GM06990 (cell line): ENCODE measurements around the gene EYS.

Experiments
- DNase-seq: peaks from one replicate; pipeline ENCODE4 v3.0.0-alpha.2; 2011; ENCODE audit not compliant: insufficient read length; ENCODE audit errors: extremely low read depth
- H3K27me3 ChIP-seq: replicated peaks from 2 replicates; pipeline ENCODE4 v1.6.0; 2011; ENCODE audit warnings: low read length; ENCODE audit not compliant: control insufficient read depth, insufficient read depth
- H3K36me3 ChIP-seq: 2 replicates; pipeline ENCODE4 v1.5.1; 2011; ENCODE audit warnings: low read length; ENCODE audit not compliant: control insufficient read depth, insufficient read depth
- H3K4me3 ChIP-seq: replicated peaks from 2 replicates; pipeline ENCODE4 v1.5.1; 2011; ENCODE audit warnings: low read depth, mild to moderate bottlenecking, control low read depth, low read length
- TF ChIP-seq, protein P1 (sequence below): IDR thresholded peaks from 2 replicates; pipeline ENCODE4 v1.5.1; 2011; ENCODE audit warnings: low read length, control low read depth, mild to moderate bottlenecking, inconsistent platforms; ENCODE audit not compliant: insufficient read depth, poor library complexity, severe bottlenecking

EYS gene

DNA sequence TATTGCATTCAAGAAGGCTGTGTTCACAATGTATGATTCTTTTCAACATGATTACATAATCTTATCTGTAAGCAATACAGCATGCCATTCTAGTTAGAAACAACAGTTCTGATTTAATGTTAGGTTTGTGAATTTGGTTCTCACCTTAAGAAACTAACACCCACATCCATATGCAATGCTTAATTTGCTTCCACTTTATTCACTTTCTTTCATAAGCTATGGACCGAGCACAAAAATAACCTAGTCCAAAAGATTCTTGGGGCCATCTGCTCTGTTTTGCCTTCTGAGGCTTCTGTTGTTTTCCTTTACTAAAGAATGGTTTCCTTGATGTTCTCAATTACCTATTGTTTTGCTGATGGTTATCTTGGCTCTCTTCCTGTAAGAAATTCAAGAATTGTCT lies 258.2 kb downstream of the EYS start:
- H3K36me3 ChIP-seq: no peaks in the 10 kb centered on the region
- TF ChIP-seq, protein P1, sequence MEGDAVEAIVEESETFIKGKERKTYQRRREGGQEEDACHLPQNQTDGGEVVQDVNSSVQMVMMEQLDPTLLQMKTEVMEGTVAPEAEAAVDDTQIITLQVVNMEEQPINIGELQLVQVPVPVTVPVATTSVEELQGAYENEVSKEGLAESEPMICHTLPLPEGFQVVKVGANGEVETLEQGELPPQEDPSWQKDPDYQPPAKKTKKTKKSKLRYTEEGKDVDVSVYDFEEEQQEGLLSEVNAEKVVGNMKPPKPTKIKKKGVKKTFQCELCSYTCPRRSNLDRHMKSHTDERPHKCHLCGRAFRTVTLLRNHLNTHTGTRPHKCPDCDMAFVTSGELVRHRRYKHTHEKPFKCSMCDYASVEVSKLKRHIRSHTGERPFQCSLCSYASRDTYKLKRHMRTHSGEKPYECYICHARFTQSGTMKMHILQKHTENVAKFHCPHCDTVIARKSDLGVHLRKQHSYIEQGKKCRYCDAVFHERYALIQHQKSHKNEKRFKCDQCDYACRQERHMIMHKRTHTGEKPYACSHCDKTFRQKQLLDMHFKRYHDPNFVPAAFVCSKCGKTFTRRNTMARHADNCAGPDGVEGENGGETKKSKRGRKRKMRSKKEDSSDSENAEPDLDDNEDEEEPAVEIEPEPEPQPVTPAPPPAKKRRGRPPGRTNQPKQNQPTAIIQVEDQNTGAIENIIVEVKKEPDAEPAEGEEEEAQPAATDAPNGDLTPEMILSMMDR: no peak
- no peak overlapping the region for H3K4me3 ChIP-seq
- no peaks in the 10 kb centered on the region for H3K27me3 ChIP-seq
- no peak for DNase-seq

DNA sequence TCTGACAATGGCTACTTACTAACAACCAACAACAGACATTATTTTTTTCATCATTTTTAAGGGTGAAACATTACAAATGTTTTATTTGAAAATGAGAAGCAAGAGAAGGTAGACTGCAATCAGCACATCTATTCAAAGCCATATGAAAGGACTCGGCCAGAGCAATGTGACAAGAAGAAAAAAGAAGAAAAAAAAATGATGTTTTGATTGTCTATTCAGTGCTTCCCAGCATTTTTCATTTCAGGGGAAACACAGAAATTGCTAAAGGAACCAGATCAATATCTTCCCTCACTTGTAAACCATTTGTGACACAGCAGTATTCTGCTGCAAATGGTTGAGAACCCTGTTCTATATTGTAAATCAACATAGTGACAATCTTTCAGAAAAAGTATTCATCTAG lies 270.7 kb downstream of the EYS start:
- no peaks in the 10 kb centered on the region for H3K27me3 ChIP-seq
- TF ChIP-seq, protein P1: no peak
- no peak overlapping the region for H3K4me3 ChIP-seq
- no peak for DNase-seq
- H3K36me3 ChIP-seq: no peaks in the 10 kb centered on the region

DNA sequence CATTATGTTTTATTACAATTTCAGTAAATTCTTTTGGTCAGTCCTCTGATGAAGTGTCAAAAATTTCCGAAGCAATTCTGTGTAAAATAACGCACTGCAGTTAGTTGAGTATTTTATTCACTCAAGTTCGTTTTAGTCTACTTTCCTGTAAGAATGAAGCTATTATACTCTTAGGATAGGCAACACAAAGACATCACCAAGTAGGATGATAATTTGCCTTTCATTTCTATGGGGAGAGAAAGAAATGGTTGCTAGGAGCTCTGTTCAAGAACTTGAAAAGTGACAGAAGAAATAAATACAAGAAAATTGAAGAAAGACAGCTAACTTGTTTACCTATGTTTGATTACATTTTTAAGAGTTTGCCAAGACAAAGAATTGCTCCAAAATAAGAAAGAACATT lies 290.4 kb downstream of the EYS start:
- TF ChIP-seq, protein P1: no peak
- Histone ChIP-seq H3K4me3 (no peak overlapping the region), H3K27me3 (no peaks in the 10 kb centered on the region), H3K36me3 (no peaks in the 10 kb centered on the region)
- no peak for DNase-seq

DNA sequence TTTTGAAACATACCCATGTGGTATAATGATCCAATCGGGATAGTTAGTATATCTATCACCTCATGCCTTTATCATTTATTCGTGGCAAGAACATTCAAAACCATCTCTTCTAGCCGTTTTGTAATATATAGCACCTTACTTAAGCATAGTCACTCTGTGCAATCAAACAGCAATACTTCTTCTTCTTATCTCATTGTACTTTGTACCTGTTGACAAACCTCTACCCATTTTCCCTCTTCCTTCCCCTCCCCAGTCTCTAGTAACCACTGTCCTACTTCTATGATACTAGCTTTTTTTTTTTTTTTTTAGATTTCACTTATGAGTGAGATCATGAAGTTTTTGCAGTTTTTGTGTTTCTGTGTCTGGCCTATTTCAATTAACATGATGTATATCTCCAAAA lies 296.7 kb downstream of the EYS start:
- H3K36me3 ChIP-seq: no peaks in the 10 kb centered on the region
- TF ChIP-seq, protein P1: no peak
- H3K27me3 ChIP-seq: no peaks in the 10 kb centered on the region

DNA sequence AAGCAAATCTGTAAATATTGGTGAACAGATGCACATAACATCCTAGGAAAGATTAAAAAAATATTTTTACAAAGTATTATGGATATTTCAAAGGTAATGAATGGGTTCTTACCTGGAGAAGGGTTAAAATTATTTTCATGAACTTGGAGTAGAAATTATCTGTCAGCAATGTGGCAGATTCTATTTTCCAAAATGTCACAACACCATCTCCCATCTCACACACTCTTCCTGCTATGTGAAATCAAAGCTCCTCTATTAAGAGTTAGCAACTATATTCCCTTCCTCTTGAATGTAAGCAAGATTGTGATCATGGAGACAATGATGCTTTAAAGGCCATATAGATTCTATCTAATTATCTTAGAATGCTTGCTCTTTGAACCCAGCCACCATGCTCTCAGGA lies 304.5 kb downstream of the EYS start:
- Histone ChIP-seq H3K27me3 (no peaks in the 10 kb centered on the region), H3K36me3 (no peaks in the 10 kb centered on the region), H3K4me3 (no peak overlapping the region)
- TF ChIP-seq, protein P1: no peak
- no peak for DNase-seq

More for the DNA sequence above, 296.7 kb downstream of the EYS start:
- DNase-seq: no peak
- H3K4me3 ChIP-seq: no peak overlapping the region

DNA sequence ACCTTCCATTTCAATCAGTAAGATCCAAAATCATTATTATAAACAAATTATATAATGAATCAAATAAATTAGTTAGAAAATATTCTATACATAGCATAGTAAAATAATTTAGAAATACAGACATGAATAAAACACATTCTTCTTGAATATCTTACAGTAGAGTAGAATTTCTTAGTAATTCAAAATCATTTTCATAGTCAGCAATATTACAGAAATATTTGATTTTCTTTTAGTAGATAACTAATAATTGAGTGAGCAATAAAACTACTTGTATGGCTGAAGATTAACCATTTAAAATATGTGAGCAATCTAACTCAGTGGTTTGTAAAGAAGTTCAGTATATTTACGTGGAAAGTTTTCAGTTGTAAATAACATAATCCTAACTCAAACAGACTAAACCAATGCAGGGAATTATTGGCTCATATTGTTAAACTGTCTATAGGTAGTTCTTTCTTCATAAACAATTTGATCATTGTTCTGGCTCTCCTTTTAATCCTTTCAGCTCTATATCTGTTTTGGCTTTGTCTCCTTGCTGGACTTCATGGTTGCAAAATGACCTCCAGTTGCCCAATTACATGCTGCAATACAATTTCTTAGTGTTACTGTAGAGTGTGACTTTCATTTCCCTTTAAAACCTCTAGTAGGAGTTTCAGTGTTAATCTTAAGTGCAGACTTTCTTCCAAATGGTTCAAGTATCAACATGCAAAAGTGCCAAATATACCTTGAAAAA lies 307.5 kb downstream of the EYS start:
- DNase-seq: no peak
- Histone ChIP-seq H3K4me3 (no peak overlapping the region), H3K36me3 (no peaks in the 10 kb centered on the region), H3K27me3 (no peaks in the 10 kb centered on the region)
- TF ChIP-seq, protein P1: no peak
